ENCODE results near the gene PTEN.

The PTEN gene

DNA sequence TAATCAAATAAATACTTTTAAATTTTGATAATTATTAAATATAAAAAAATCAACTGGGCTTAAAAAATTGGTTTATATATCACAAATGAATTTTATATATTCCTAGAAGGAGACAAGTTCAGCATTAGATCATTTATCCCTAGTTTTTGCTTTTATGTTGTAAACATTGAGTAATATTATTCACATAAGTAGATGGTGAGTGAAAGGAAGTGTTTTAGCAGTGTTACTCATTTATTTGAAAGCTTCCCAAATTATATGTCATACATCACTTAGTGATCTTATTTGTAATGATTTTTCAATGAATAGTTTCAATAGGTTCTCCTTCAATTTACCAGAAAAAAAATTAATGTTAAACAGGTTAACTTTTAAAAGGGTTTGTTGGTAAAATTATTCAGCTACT is 15.9 kb upstream of the PTEN start:
- Histone ChIP-seq H3K27me3 (ENCODE audit: insufficient read depth, low read length) (no peaks in the 10 kb centered on the region), H3K9ac (ENCODE audit: low read length) (no peak overlapping the region), H3K79me2 (ENCODE audit: insufficient read depth, low read length) (no peaks in the 10 kb centered on the region), H3F3A (ENCODE audit: insufficient read depth, low read length) (no peaks in the 10 kb centered on the region), H3K4me1 (ENCODE audit: insufficient read depth, low read length, severe bottlenecking) (peaks cover 9% of the 10 kb centered on the region), H2AFZ (ENCODE audit: low read length) (no peak overlapping the region), H3K9me3 (ENCODE audit: low read length) (no peaks in the 10 kb centered on the region), H3K4me2 (ENCODE audit: low read length) (no peak overlapping the region), H3K36me3 (ENCODE audit: insufficient read depth, low read length) (no peaks in the 10 kb centered on the region), H3K4me3 (ENCODE audit: low read depth, low read length, poor library complexity, severe bottlenecking) (no peak overlapping the region), H3K27ac (ENCODE audit: low read depth, low read length, poor library complexity, severe bottlenecking) (no peak overlapping the region), H4K20me1 (ENCODE audit: insufficient read depth, low read length) (no peaks in the 10 kb centered on the region), H3K9me2 (ENCODE audit: low read depth, low read length) (no peaks in the 10 kb centered on the region)
- no peak for TF ChIP-seq EZH2 (IDR thresholded peaks at IDR 0.05; ENCODE audit: borderline replicate concordance, low read length)
- TF ChIP-seq, protein P1, sequence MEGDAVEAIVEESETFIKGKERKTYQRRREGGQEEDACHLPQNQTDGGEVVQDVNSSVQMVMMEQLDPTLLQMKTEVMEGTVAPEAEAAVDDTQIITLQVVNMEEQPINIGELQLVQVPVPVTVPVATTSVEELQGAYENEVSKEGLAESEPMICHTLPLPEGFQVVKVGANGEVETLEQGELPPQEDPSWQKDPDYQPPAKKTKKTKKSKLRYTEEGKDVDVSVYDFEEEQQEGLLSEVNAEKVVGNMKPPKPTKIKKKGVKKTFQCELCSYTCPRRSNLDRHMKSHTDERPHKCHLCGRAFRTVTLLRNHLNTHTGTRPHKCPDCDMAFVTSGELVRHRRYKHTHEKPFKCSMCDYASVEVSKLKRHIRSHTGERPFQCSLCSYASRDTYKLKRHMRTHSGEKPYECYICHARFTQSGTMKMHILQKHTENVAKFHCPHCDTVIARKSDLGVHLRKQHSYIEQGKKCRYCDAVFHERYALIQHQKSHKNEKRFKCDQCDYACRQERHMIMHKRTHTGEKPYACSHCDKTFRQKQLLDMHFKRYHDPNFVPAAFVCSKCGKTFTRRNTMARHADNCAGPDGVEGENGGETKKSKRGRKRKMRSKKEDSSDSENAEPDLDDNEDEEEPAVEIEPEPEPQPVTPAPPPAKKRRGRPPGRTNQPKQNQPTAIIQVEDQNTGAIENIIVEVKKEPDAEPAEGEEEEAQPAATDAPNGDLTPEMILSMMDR (IDR thresholded peaks at IDR 0.05; ENCODE audit: low read length) = no peak

DNA sequence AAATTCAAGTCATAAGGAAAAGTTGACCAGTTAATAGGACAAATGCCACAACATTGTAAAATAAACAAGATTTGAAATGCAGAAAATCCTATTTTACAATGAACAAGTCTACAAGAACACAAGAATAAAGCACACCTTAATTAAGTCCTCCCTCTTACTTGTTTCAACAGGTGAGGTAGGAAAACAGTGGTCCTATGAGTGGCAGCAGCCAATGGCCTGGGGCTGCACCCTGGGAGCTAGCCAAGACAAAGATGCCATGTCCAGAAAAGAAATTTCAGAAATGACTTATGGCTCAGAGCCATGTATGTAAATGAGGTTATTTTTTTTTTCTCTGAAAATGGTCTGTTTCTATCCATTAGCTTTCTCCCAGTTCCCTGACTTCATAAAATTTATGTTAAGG is 14.4 kb upstream of the PTEN start:
- H3K79me2 ChIP-seq (ENCODE audit: insufficient read depth, low read length) = no peaks in the 10 kb centered on the region
- peaks cover 9% of the 10 kb centered on the region for H3K4me1 ChIP-seq (ENCODE audit: insufficient read depth, low read length, severe bottlenecking)
- no peaks in the 10 kb centered on the region for H3K27me3 ChIP-seq (ENCODE audit: insufficient read depth, low read length)
- H3K9me2 ChIP-seq (ENCODE audit: low read depth, low read length) = no peaks in the 10 kb centered on the region
- H3F3A ChIP-seq (ENCODE audit: insufficient read depth, low read length) = no peaks in the 10 kb centered on the region
- no peaks in the 10 kb centered on the region for H4K20me1 ChIP-seq (ENCODE audit: insufficient read depth, low read length)
- no peaks in the 10 kb centered on the region for H3K36me3 ChIP-seq (ENCODE audit: insufficient read depth, low read length)
- H3K4me3 ChIP-seq (ENCODE audit: low read depth, low read length, poor library complexity, severe bottlenecking) = no peak overlapping the region
- no peak overlapping the region for H3K9ac ChIP-seq (ENCODE audit: low read length)
- TF ChIP-seq, protein P1 (IDR thresholded peaks at IDR 0.05; ENCODE audit: low read length) = no peak
- TF ChIP-seq EZH2 (IDR thresholded peaks at IDR 0.05; ENCODE audit: borderline replicate concordance, low read length) = no peak
- H3K4me2 ChIP-seq (ENCODE audit: low read length) = no peak overlapping the region
- H2AFZ ChIP-seq (ENCODE audit: low read length) = no peak overlapping the region
- no peaks in the 10 kb centered on the region for H3K9me3 ChIP-seq (ENCODE audit: low read length)
- H3K27ac ChIP-seq (ENCODE audit: low read depth, low read length, poor library complexity, severe bottlenecking) = no peak overlapping the region

DNA sequence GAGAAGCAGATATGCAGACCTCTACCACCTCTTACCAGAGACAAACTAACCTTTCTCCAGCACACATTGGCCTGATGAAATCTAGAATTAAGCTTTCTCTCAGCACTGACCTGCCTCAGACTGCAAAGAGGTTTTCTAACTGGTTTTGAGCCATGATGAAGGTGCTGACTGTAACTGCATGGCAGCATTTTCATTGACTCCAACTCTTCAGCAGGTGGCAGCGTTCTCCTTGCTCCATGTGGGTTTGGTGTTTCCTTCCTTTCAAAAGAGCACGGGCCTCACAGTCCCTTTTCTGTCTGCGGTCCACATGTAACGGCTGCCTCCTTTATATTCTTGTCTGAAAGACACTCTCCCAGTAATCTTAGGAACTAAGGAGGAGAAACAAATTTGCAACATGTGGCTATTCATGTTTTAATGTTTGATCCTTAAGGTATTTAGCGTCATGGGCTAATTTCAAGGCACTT is 12.7 kb upstream of the PTEN start:
- peaks cover 9% of the 10 kb centered on the region for H3K4me1 ChIP-seq (ENCODE audit: insufficient read depth, low read length, severe bottlenecking)
- no peak overlapping the region for H3K4me3 ChIP-seq (ENCODE audit: low read depth, low read length, poor library complexity, severe bottlenecking)
- no peaks in the 10 kb centered on the region for H3K9me3 ChIP-seq (ENCODE audit: low read length)
- peak overlapping the region; percentile 37 for H3K4me2 ChIP-seq (ENCODE audit: low read length)
- H3K79me2 ChIP-seq (ENCODE audit: insufficient read depth, low read length) = no peaks in the 10 kb centered on the region
- H3K27me3 ChIP-seq (ENCODE audit: insufficient read depth, low read length) = no peaks in the 10 kb centered on the region
- no peaks in the 10 kb centered on the region for H3K9me2 ChIP-seq (ENCODE audit: low read depth, low read length)
- no peak overlapping the region; the same call in 1 of the 2 replicates for H3K9ac ChIP-seq (ENCODE audit: low read length)
- no peaks in the 10 kb centered on the region for H3K36me3 ChIP-seq (ENCODE audit: insufficient read depth, low read length)
- H4K20me1 ChIP-seq (ENCODE audit: insufficient read depth, low read length) = no peaks in the 10 kb centered on the region
- H3K27ac ChIP-seq (ENCODE audit: low read depth, low read length, poor library complexity, severe bottlenecking) = no peak overlapping the region
- no peak for TF ChIP-seq EZH2 (IDR thresholded peaks at IDR 0.05; ENCODE audit: borderline replicate concordance, low read length)
- TF ChIP-seq, protein P1 (IDR thresholded peaks at IDR 0.05; ENCODE audit: low read length) = peak; percentile 56
- peak overlapping the region; percentile 93; the same call in 1 of the 2 replicates for H2AFZ ChIP-seq (ENCODE audit: low read length)
- H3F3A ChIP-seq (ENCODE audit: insufficient read depth, low read length) = no peaks in the 10 kb centered on the region

Data from OCI-LY1 (cell line).